ENCODE results near the gene FSTL5.

GRCh38 chr4:161555689-161556660 lies 607.8 kb downstream of the FSTL5 start:
- TF ChIP-seq CTCF (conservative IDR thresholded peaks at IDR 0.05 in 1 of 2, IDR thresholded peaks at IDR 0.05 in 1 of 2; ENCODE audit: extremely low read depth in 1 of 2, insufficient read depth in 1 of 2, low read depth in 1 of 2, low read length in 2 of 2), result no peak
- no peak for TF ChIP-seq EZH2 (IDR thresholded peaks at IDR 0.05; ENCODE audit: borderline replicate concordance, low read length)

Data from mammary epithelial cell (primary cell).